ENCODE data around the gene HLA-DRB1.
"Not testable (repeated sequence)": the region's sequence is repeated elsewhere in the genome, so short reads cannot be mapped to it uniquely, and the experiment has no call there.

Gene HLA-DRB1

DNA sequence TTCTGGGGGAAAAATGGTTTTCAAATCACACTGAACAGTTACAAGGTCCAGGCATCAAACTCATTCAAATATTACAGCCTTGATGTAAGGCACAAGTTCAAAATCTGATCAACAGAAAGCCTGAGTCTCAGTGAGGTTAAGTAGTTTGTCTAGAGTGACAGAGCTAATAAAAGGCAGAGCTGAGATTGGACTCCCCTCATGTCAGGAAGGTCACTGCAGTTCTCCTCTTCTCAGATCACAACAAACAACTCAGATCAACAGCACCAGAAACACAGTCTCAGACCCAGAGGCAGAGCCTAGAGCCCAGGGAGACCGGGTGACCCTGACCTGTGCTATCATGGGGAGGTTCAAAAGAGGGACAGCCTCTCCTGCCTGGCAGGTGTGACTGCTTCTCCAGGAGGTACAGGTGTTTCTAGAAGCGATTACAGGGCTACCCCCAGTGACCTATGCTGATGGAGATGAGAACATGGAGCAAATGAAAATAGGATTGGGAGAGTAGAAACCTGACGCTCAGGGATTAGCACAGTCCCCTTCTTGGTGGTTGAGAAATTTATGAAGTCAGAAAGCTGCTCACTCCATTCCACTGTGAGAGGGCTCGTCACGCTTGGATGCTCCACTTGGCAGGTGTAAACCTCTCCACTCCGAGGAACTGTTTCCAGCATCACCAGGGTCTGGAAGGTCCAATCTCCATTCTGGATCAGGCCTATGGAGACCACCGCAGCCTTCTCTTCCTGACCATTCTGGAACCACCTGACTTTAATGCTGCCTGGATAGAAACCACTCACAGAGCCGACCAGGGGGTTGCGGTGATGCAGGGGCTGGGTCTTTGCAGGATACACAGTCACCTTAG is 35.3 kb downstream of the HLA-DRB1 start:
- DNase-seq, result no peak

DNA sequence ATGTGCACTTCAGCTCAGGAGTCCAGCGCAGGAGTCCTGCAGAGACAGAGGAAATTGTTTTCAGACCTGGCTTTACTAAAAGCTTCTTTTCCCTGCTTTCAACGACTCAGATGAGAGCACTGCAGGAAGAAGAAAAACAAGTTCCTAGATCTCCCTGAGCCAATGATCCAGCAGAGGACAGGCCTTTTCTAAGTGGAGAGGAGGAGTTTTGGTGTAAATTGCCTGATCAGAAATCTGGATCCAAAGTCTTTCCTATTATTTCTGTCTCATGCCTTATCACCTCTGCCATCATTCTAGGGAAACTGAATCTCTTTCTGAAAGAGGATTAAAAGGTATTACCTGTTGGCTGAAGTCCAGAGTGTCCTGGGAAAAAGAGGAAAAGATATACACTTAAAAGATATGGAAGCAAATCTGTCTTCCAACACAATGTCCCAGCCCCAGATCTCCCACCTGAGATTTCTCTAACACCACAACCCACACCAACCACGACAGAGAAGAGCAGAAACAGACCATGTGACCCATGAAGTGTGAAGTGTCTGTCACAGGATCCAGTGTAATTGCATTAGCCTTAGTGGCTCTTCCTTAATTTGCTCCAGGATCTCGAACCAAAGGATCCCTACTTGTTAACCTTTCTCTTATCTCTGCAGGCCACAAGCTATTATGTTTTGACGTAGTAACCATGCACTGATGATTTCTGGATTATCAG is 36.5 kb downstream of the HLA-DRB1 start:
- no peak for DNase-seq

DNA sequence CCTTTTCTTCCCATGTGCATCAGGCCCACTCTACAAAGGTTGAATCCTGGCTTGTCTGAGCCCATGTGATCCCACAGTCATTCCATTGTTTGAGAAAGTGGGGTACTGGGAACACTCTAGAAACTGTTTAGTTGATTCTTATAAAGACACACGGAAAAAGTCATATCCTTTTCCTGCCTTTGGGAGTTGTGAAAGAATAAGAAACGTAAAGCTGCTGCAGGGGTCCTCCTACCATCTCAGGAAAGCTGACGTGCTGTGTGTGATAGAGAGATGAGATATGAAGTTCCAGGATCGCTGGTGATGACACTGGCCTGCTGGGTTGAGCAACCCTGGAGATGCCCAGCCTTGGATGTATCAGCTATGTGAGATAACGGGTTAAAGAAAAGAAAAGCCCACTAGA is 38.2 kb downstream of the HLA-DRB1 start:
- no peak for DNase-seq

DNA sequence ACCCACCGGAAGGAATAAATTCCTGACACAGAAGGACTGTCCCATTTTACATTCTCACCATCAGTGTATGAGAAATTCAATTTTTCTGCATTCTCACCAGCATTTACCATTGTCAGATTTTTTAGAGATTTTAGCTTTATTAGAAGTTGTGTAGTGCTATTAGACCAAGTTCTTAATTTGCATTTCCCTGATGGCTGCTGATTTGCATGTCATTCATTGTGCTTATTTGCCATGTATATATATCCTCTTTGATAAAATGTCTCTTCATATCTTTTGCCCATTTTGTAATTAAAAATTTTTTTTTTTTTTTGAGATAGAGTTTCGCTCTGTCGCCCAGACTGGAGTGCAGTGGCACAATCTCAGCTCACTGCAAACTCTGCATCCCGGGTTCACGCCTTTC is 49.8 kb downstream of the HLA-DRB1 start:
- no peak for DNase-seq

DNA sequence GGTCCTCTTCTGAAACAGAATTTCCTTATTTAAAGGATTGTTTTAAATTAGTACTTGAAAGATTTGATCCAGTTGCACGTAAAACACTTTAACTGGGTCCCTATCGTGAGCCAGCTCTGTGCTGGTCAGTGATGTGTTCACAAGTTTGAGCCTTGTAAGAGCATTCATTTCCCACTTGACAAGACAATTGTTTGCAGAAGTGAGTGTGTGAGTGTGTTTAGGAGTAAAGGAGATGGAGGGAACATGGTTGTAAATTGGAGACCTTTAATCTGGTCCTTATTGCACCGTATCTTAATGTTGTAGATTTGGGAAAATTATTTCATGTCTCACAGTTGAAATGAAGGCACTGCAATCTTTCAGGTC is 59.2 kb downstream of the HLA-DRB1 start:
- not testable (repeated sequence) for DNase-seq

DNA sequence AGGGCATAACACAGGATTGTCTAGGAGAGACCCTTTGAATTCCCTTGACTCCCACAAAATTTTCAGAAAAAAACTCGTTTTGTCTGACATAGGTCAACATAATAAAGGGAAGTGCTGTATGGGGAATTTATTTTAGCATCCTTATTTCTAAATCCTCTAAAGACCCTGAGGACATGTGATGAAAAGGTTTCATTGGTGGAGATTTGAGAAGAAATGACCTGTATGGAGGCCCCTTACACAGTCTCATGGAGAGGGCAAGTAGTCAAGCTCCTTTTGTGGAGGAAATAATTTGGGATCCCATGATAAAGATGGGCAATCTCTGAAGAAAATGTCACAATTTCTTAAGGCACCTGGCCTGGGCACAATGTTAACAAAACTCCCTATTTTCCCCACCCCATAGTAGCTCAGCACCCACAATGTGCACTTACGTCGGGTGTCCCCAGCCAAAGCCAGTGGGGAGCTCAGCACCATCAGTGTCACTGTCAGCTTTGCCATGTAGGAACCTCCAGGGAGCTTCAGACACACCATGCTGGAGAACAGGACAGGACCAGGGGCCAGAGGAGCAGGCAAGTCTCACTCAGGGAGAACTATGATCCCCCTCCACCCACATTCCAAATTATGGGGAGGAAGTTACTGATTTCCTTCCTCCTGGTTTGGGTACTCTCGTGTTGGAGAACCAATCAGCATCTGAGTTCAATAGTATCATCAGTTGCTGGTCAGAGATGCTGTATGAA is 59.8 kb downstream of the HLA-DRB1 start, which contains the start of gene HLA-DRB5:
Gene HLA-DRB5, minus strand, starts transcription at position 591 of the 734 bp plus-strand sequence. Its CDS starts 63 bp downstream, at position 528.
- DNase-seq, result no peak
